Fibroblast of lung (primary cell): ENCODE data around the gene DQX1. TPM values are rescaled to one million over a fixed set of nuclear protein-coding genes. Genes with fewer than 3 reads are reported as not detected.

Experiments used
- DNase-seq, 2 donors: peaks; one replicate each; pipeline versions ENCODE4 v3.0.0 to v3.0.0-alpha.2; 2010; ENCODE audit warnings: low read depth in 2 of 2
- H2AFZ ChIP-seq: 2 replicates; pipeline ENCODE4 v1.5.1; 2012; ENCODE audit warnings: low read length, control low read depth, inconsistent platforms
- H3K27ac ChIP-seq: 2 replicates; pipeline ENCODE4 v1.5.1; 2011; ENCODE audit warnings: low read length, control low read depth; ENCODE audit not compliant: insufficient read depth
- H3K27me3 ChIP-seq: 2 replicates; pipeline ENCODE4 v1.5.1; 2011; ENCODE audit warnings: mild to moderate bottlenecking, low read length; ENCODE audit not compliant: control insufficient read depth, insufficient read depth
- H3K36me3 ChIP-seq: 2 replicates; pipeline ENCODE4 v1.5.1; 2011; ENCODE audit warnings: low read length; ENCODE audit not compliant: control insufficient read depth, insufficient read depth
- H3K4me1 ChIP-seq: 2 replicates; pipeline ENCODE4 v1.5.1; 2011; ENCODE audit warnings: low read length; ENCODE audit not compliant: control insufficient read depth, insufficient read depth; ENCODE audit errors: extremely low read depth
- H3K4me2 ChIP-seq: 2 replicates; pipeline ENCODE4 v1.5.1; 2011; ENCODE audit warnings: low read length, control low read depth; ENCODE audit not compliant: insufficient read depth; ENCODE audit errors: extremely low read depth
- H3K4me3 ChIP-seq, 4 experiments: fragments of 200-600 bp in 1 of 4; sonication (generic) in 1 of 4; replicated peaks in 1 of 4; 2 replicates each; pipeline ENCODE4 v1.5.1; 2011 to 2016; ENCODE audit warnings: low read length in 4 of 4, low read depth in 3 of 4, mild to moderate bottlenecking in 3 of 4, control low read depth in 2 of 4, inconsistent platforms in 1 of 4, mixed read lengths in 1 of 4; ENCODE audit not compliant: insufficient read depth in 1 of 4; ENCODE audit errors: control extremely low read depth in 1 of 4
- H3K79me2 ChIP-seq: 2 replicates; pipeline ENCODE4 v1.5.1; 2012; ENCODE audit warnings: mild to moderate bottlenecking, low read length, inconsistent platforms; ENCODE audit not compliant: control insufficient read depth, insufficient read depth
- H3K9ac ChIP-seq: 2 replicates; pipeline ENCODE4 v1.5.1; 2011; ENCODE audit warnings: mild to moderate bottlenecking, low read length, control low read depth; ENCODE audit not compliant: insufficient read depth
- H3K9me3 ChIP-seq: 2 replicates; pipeline ENCODE4 v1.5.1; 2012; ENCODE audit warnings: low read depth, low read length; ENCODE audit not compliant: control insufficient read depth, insufficient read depth
- H4K20me1 ChIP-seq: 2 replicates; pipeline ENCODE4 v1.5.1; 2011; ENCODE audit warnings: low read length; ENCODE audit not compliant: control insufficient read depth, insufficient read depth; ENCODE audit errors: extremely low read depth
- CTCF ChIP-seq, 2 donors: IDR thresholded peaks in 1 of 2; conservative IDR thresholded peaks in 1 of 2; 1 replicate in 1 of 2; 2 replicates in 1 of 2; pipeline ENCODE4 v1.5.1; 2011 to 2012; ENCODE audit warnings: low read length in 2 of 2, control low read depth in 1 of 2, inconsistent platforms in 1 of 2, low read depth in 1 of 2, mild to moderate bottlenecking in 1 of 2
- EZH2 ChIP-seq: IDR thresholded peaks from 2 replicates; pipeline ENCODE4 v1.5.1; 2012; ENCODE audit warnings: low read length, control low read depth, mild to moderate bottlenecking; ENCODE audit errors: missing control alignments
- polyA plus RNA-seq, 2 donors: library from polyadenylated mRNA; depleted of rRNA in 1 of 2; stranded (reverse) in 1 of 2; unstranded in 1 of 2; fragments of >200 nt; gene quantifications; 2 replicates each; pipeline ENCODE4 v1.2.1, GENCODE V29; 2011 to 2012; ENCODE audit warnings: missing spikeins in 1 of 2
- total RNA-seq: library from RNA; depleted of rRNA; stranded (reverse); fragments of >200 nt; gene quantifications from 2 replicates; pipeline ENCODE4 v1.2.1, GENCODE V29; 2014

The DQX1 gene
- total and polyA plus RNA-seq, 2 donors (not counting 1 experiment from before 2014, with no cell fraction given) = not detected

GRCh38 chr2:74499940-74500577 is 26.0 kb downstream of the DQX1 start:
- peaks cover 2% of the 10 kb centered on the region for H3K36me3 ChIP-seq
- H3K79me2 ChIP-seq = no peaks in the 10 kb centered on the region
- no peak overlapping the region for H3K9ac ChIP-seq
- H3K4me2 ChIP-seq = peak overlapping the region; percentile 98
- no peaks in the 10 kb centered on the region for H3K27me3 ChIP-seq
- H3K4me3 ChIP-seq = peak overlapping the region in 2 of 4 experiments; percentile 44 to 58
- no peak for DNase-seq
- H3K9me3 ChIP-seq = no peaks in the 10 kb centered on the region
- TF ChIP-seq CTCF (conservative IDR thresholded peaks at IDR 0.05 in 1 of 2, IDR thresholded peaks at IDR 0.05 in 1 of 2; ENCODE audit: low read depth in 1 of 2, low read length in 2 of 2) = no peak
- TF ChIP-seq EZH2 = no peak
- H3K4me1 ChIP-seq = peaks cover 9% of the 10 kb centered on the region
- no peak overlapping the region for H2AFZ ChIP-seq
- H3K27ac ChIP-seq = no peak overlapping the region
- H4K20me1 ChIP-seq = no peaks in the 10 kb centered on the region

GRCh38 chr2:74499267-74499939 is 26.6 kb downstream of the DQX1 start, which contains the start of gene LBX2:
LBX2 (minus strand) TSS chr2:74499603; CDS start chr2:74499537, 66 bp downstream.
- H3K4me2 ChIP-seq = peak within 1 kb of the TSS; percentile 98
- peak within 1 kb of the TSS; percentile 71 for H2AFZ ChIP-seq
- DNase-seq = no peak
- H3K4me1 ChIP-seq = peaks cover 9% of the 10 kb centered on the region
- H3K36me3 ChIP-seq = no peaks in the 10 kb centered on the region
- no peaks in the 10 kb centered on the region for H3K79me2 ChIP-seq
- no peak for TF ChIP-seq CTCF (conservative IDR thresholded peaks at IDR 0.05 in 1 of 2, IDR thresholded peaks at IDR 0.05 in 1 of 2; ENCODE audit: low read depth in 1 of 2, low read length in 2 of 2)
- peak; percentile 15 for TF ChIP-seq EZH2
- no peak within 1 kb of the TSS for H3K9ac ChIP-seq
- no peak within 1 kb of the TSS for H3K27ac ChIP-seq
- no peaks in the 10 kb centered on the region for H4K20me1 ChIP-seq
- peak within 1 kb of the TSS; percentile 44 to 58 (median 48) for H3K4me3 ChIP-seq
- no peaks in the 10 kb centered on the region for H3K27me3 ChIP-seq
- H3K9me3 ChIP-seq = no peaks in the 10 kb centered on the region

- Histone ChIP-seq H2AFZ (peak overlapping the region; percentile 71), H3K4me1 (peaks cover 9% of the 10 kb centered on the region), H3K4me2 (peak overlapping the region; percentile 98), H3K27me3 (no peaks in the 10 kb centered on the region), H3K27ac (no peak overlapping the region), H3K36me3 (no peaks in the 10 kb centered on the region), H3K9me3 (no peaks in the 10 kb centered on the region), H4K20me1 (no peaks in the 10 kb centered on the region), H3K9ac (no peak overlapping the region), H3K4me3 (peak overlapping the region; percentile 44 to 58 (median 48)), H3K79me2 (no peaks in the 10 kb centered on the region)
- TF ChIP-seq CTCF (conservative IDR thresholded peaks at IDR 0.05 in 1 of 2, IDR thresholded peaks at IDR 0.05 in 1 of 2; ENCODE audit: low read depth in 1 of 2, low read length in 2 of 2) (no peak), EZH2 (peak; percentile 68)
- DNase-seq = no peak
Measured at GRCh38 chr2:74498500-74499266, 27.3 kb downstream of the DQX1 start.
